Panc1 (cell line): ENCODE results near the gene HSPB8. TPM values are rescaled to one million over a fixed set of nuclear protein-coding genes. Genes with fewer than 3 reads are reported as not detected.

Experiments used
- ATAC-seq: fragments of 200-7000 bp; cut with Tn5 transposase; 2 replicates; pipeline ENCODE4 v1.9.1; 2020; ENCODE audit warnings: mild to moderate bottlenecking, moderate library complexity
- BruUV-seq: library from RNA; stranded (reverse); fragments of 400-500 nt; replicated peaks from 2 replicates; lab custom pipeline; 2021; lab: Mats Ljungman, UMichigan
- CTCF ChIA-PET: fragments of 300-600 bp; sonication (Branson Sonifier 250); formaldehyde crosslinking; loops from one replicate; lab custom pipeline; 2022; ENCODE audit warnings: antibody characterized with exemption; lab: Charles Lee
- POLR2A ChIA-PET: fragments of 300-600 bp; sonication (Branson Sonifier 250); formaldehyde crosslinking; loops from one replicate; lab custom pipeline; 2022; ENCODE audit warnings: antibody characterized with exemption; lab: Charles Lee
- DNase-seq: peaks from one replicate; pipeline ENCODE4 v3.0.0-alpha.2; 2010; ENCODE audit warnings: low read depth, low spot score
- H3K27ac ChIP-seq: 2 replicates; pipeline ENCODE4 v1.5.1; 2011; ENCODE audit warnings: mild to moderate bottlenecking, low read length, inconsistent platforms
- H3K27me3 ChIP-seq: fragments of 200-500 bp; sonication (Bioruptor generic); 2 replicates; pipeline ENCODE4 v1.6.0; 2014; ENCODE audit warnings: low read length, inconsistent platforms; ENCODE audit not compliant: control insufficient read depth, insufficient read depth
- H3K36me3 ChIP-seq: fragments of 200-500 bp; sonication (Bioruptor generic); 2 replicates; pipeline ENCODE4 v1.5.1; 2014; ENCODE audit warnings: inconsistent platforms, mild to moderate bottlenecking, low read length, moderate library complexity; ENCODE audit not compliant: control insufficient read depth, insufficient read depth
- H3K4me1 ChIP-seq: 2 replicates; pipeline ENCODE4 v1.5.1; 2011; ENCODE audit warnings: inconsistent platforms, mild to moderate bottlenecking, low read length, moderate library complexity; ENCODE audit not compliant: control insufficient read depth, insufficient read depth
- H3K4me3 ChIP-seq, 2 experiments: 2 replicates each; pipeline ENCODE4 v1.5.1; 2011 to 2012; ENCODE audit warnings: low read depth in 2 of 2, low read length in 2 of 2, mild to moderate bottlenecking in 2 of 2, inconsistent platforms in 1 of 2, moderate library complexity in 1 of 2
- H3K9me3 ChIP-seq: fragments of 200-500 bp; sonication (Bioruptor generic); 2 replicates; pipeline ENCODE4 v1.5.1; 2014; ENCODE audit warnings: low read depth, mild to moderate bottlenecking, inconsistent platforms, low read length, moderate library complexity; ENCODE audit not compliant: control insufficient read depth, insufficient read depth
- CTCF ChIP-seq: fragments of 450-650 bp; IDR thresholded peaks from 2 replicates; pipeline ENCODE4 v1.5.1; 2017; ENCODE audit warnings: mild to moderate bottlenecking
- POLR2AphosphoS5 ChIP-seq: IDR thresholded peaks from 2 replicates; pipeline ENCODE4 v1.6.1; 2012; ENCODE audit warnings: mild to moderate bottlenecking, low read depth, low read length, moderate library complexity
- REST ChIP-seq, 2 experiments: IDR thresholded peaks; 2 replicates each; pipeline ENCODE4 v1.6.1; 2011 to 2012; ENCODE audit warnings: low read depth in 2 of 2, control low read depth in 1 of 2, low read length in 1 of 2, mild to moderate bottlenecking in 1 of 2, moderate library complexity in 1 of 2; ENCODE audit not compliant: insufficient read depth in 1 of 2
- SIN3A ChIP-seq: IDR thresholded peaks from 2 replicates; pipeline ENCODE4 v1.6.1; 2012; ENCODE audit warnings: low read depth, mild to moderate bottlenecking, low read length, moderate library complexity, borderline replicate concordance; ENCODE audit not compliant: insufficient read depth
- TCF7L2 ChIP-seq: IDR thresholded peaks from 2 replicates; pipeline ENCODE4 v1.6.1; 2011; ENCODE audit warnings: mild to moderate bottlenecking, low read depth, low read length, inconsistent platforms
- in situ Hi-C: cut with HindIII; loops from 2 replicates; pipeline ENCODE4 v1.10.0; 2016; ENCODE audit warnings: low sequenced_read_pairs, low pct_unique_long_range_greater_than_20kb
- intact Hi-C: fragments of 100-400 bp; cut with micrococcal nuclease; formaldehyde crosslinking; loops from one replicate; pipeline ENCODE4 v1.10.0; 2022; ENCODE audit not compliant: unreplicated experiment
- total RNA-seq: library from RNA; stranded (reverse); gene quantifications from one replicate; pipeline ENCODE4 v1.2.1, GENCODE V29; 2021; ENCODE audit not compliant: unreplicated experiment

The HSPB8 gene
- total RNA-seq, 1 experiment from 2014 or later = 2.0 TPM

- ChIA-PET CTCF (no interaction called here), POLR2A (no interaction called here)
- no peaks in the 10 kb centered on the region for H3K36me3 ChIP-seq
- TF ChIP-seq REST (IDR thresholded peaks at IDR 0.05; ENCODE audit: insufficient read depth in 1 of 2, low read depth in 2 of 2, low read length in 1 of 2) = no peak
- no peak for TF ChIP-seq POLR2AphosphoS5
- no peak for TF ChIP-seq CTCF
- TF ChIP-seq TCF7L2 = no peak
- no peak for TF ChIP-seq SIN3A
- DNase-seq (no peak), ATAC-seq (no peak)
- H3K9me3 ChIP-seq = no peaks in the 10 kb centered on the region
- in situ Hi-C loops (no loop called here), intact Hi-C loops (no loop called here)
- no TSS peak for BruUV-seq
- no peak overlapping the region for H3K4me3 ChIP-seq
- H3K4me1 ChIP-seq = peaks cover 12% of the 10 kb centered on the region
- peaks cover 7% of the 10 kb centered on the region; the same call in 1 of the 2 replicates for H3K27me3 ChIP-seq
- H3K27ac ChIP-seq = no peak overlapping the region
Measured at GRCh38 chr12:119175081-119175480, 3.6 kb upstream of the HSPB8 start.

- H3K27me3 ChIP-seq = peaks cover 2% of the 10 kb centered on the region; the same call in 1 of the 2 replicates
- DNase-seq (peak; percentile 56), ATAC-seq (peak; percentile 59)
- no peaks in the 10 kb centered on the region for H3K36me3 ChIP-seq
- in situ Hi-C loops (no loop called here), intact Hi-C loops (no loop called here)
- H3K4me1 ChIP-seq = peaks cover 16% of the 10 kb centered on the region
- ChIA-PET CTCF (no interaction called here), POLR2A (no interaction called here)
- no peaks in the 10 kb centered on the region for H3K9me3 ChIP-seq
- H3K4me3 ChIP-seq = peak overlapping the region; percentile 27 to 65
- TF ChIP-seq SIN3A (no peak), TCF7L2 (no peak), CTCF (no peak), POLR2AphosphoS5 (no peak), REST (IDR thresholded peaks at IDR 0.05; ENCODE audit: insufficient read depth in 1 of 2, low read depth in 2 of 2, low read length in 1 of 2) (no peak)
- no peak overlapping the region for H3K27ac ChIP-seq
- BruUV-seq = no TSS peak
Measured at GRCh38 chr12:119176267-119177055, 2.3 kb upstream of the HSPB8 start.
